GM12878 (cell line): ENCODE data around the gene DLG2. TPM values are rescaled to one million over a fixed set of nuclear protein-coding genes. Genes with fewer than 3 reads are reported as not detected.

Source experiments
- ATAC-seq: fragments of 200-7000 bp; cut with Tn5 transposase; 3 replicates; pipeline ENCODE4 v1.9.1; 2020; ENCODE audit warnings: mild to moderate bottlenecking, moderate library complexity
- BruUV-seq: library from RNA; stranded (reverse); fragments of 400-500 nt; replicated peaks from 2 replicates; lab custom pipeline; 2021; lab: Mats Ljungman, UMichigan
- CTCF ChIA-PET: fragments of 300-600 bp; sonication (Branson Sonifier 250); formaldehyde crosslinking; extraction: SDS; loops from one replicate; lab custom pipeline; 2021; ENCODE audit warnings: inconsistent platforms; lab: Yijun Ruan, JAX
- POLR2A ChIA-PET: fragments of 350-600 bp; formaldehyde crosslinking; extraction: SDS; loops from one replicate; lab custom pipeline; 2021; ENCODE audit warnings: inconsistent platforms; lab: Charles Lee
- RAD21 ChIA-PET: fragments of 300-600 bp; sonication (Branson Sonifier 250); formaldehyde crosslinking; loops from one replicate; lab custom pipeline; 2023; ENCODE audit warnings: antibody characterized with exemption; ENCODE audit not compliant: unreplicated experiment; lab: Charles Lee
- SMC1A ChIA-PET: fragments of 300-600 bp; sonication (Branson Sonifier 250); formaldehyde crosslinking; loops from one replicate; lab custom pipeline; 2023; ENCODE audit not compliant: unreplicated experiment, uncharacterized antibody; lab: Charles Lee
- DNase-seq: peaks from one replicate; pipeline ENCODE4 v3.0.0-alpha.2; 2011; ENCODE audit warnings: low read depth, low spot score
- FAIRE-seq: peaks from 3 replicates; lab custom pipeline; 2011; peaks lifted over from hg19 to GRCh38; lab: Jason Lieb, UNC
- H2AFZ ChIP-seq: 2 replicates; pipeline ENCODE4 v1.6.0; 2011; ENCODE audit warnings: low read depth, low read length, control low read depth; ENCODE audit not compliant: control insufficient read depth
- H3K27ac ChIP-seq: 2 replicates; pipeline ENCODE4 v1.5.1; 2011; ENCODE audit warnings: control low read depth; ENCODE audit not compliant: control insufficient read depth, insufficient read depth
- H3K27me3 ChIP-seq, 2 experiments: replicated peaks in 1 of 2; 2 replicates each; pipeline versions ENCODE4 v1.6.0 to v1.6.1; 2011; ENCODE audit warnings: low read length in 1 of 2; ENCODE audit not compliant: control insufficient read depth in 2 of 2, insufficient read depth in 2 of 2
- H3K36me3 ChIP-seq, 2 experiments: 2 replicates each; pipeline ENCODE4 v1.5.1; 2011; ENCODE audit warnings: low read length in 1 of 2; ENCODE audit not compliant: control insufficient read depth in 2 of 2, insufficient read depth in 2 of 2
- H3K4me1 ChIP-seq: 2 replicates; pipeline ENCODE4 v1.6.1; 2011; ENCODE audit warnings: mild to moderate bottlenecking, low read length, moderate library complexity, mixed read lengths; ENCODE audit not compliant: control insufficient read depth, insufficient read depth
- H3K4me2 ChIP-seq: 2 replicates; pipeline ENCODE4 v1.6.0; 2011; ENCODE audit warnings: control low read depth; ENCODE audit not compliant: control insufficient read depth, insufficient read depth
- H3K4me3 ChIP-seq: fragments of 200-600 bp; sonication (generic); 2 replicates; pipeline ENCODE4 v1.5.1; 2016
- H3K79me2 ChIP-seq: 2 replicates; pipeline ENCODE4 v1.6.0; 2011; ENCODE audit warnings: low read length; ENCODE audit not compliant: control insufficient read depth, insufficient read depth
- H3K9ac ChIP-seq: 2 replicates; pipeline ENCODE4 v1.8.0; 2011; ENCODE audit warnings: low read length, control low read depth, mixed read lengths; ENCODE audit not compliant: control insufficient read depth, insufficient read depth
- H3K9me3 ChIP-seq: replicated peaks from 3 replicates; pipeline ENCODE4 v1.5.1; 2011; ENCODE audit warnings: mild to moderate bottlenecking, low read length; ENCODE audit not compliant: control insufficient read depth, insufficient read depth
- H4K20me1 ChIP-seq: 2 replicates; pipeline ENCODE4 v1.6.0; 2011; ENCODE audit not compliant: control insufficient read depth, insufficient read depth
- EGR1 ChIP-seq, 2 experiments: IDR thresholded peaks; 1 replicate in 1 of 2; 2 replicates in 1 of 2; pipeline ENCODE4 v1.6.1; 2011 to 2012; ENCODE audit warnings: low read depth in 2 of 2, low read length in 2 of 2, borderline replicate concordance in 1 of 2, mild to moderate bottlenecking in 1 of 2, moderate library complexity in 1 of 2
- KAT2A ChIP-seq: conservative IDR thresholded peaks from 2 replicates; pipeline ENCODE4 v1.6.1; 2011; ENCODE audit warnings: low read depth, low read length; ENCODE audit not compliant: control insufficient read depth
- PBX3 ChIP-seq: IDR thresholded peaks from 2 replicates; pipeline ENCODE4 v1.6.1; 2011; ENCODE audit warnings: mild to moderate bottlenecking, low read depth, low read length, moderate library complexity; ENCODE audit not compliant: insufficient replicate concordance
- TCF3 ChIP-seq: IDR thresholded peaks from 2 replicates; pipeline ENCODE4 v1.6.1; 2012; ENCODE audit warnings: low read depth, mild to moderate bottlenecking, low read length, borderline replicate concordance; ENCODE audit not compliant: insufficient read depth
- in situ Hi-C: fragments of 300-500 bp; cut with MboI; formaldehyde crosslinking; loops from 9 replicates; pipeline ENCODE4 v1.14.3; 2018; ENCODE audit warnings: mixed read lengths
- intact Hi-C: fragments of 100-400 bp; cut with micrococcal nuclease; formaldehyde crosslinking; loops from one replicate; pipeline ENCODE4 v1.14.2; 2022; ENCODE audit not compliant: unreplicated experiment
- polyA plus RNA-seq, 11 experiments: library from polyadenylated mRNA; depleted of rRNA in 4 of 11; unstranded in 6 of 11; stranded (reverse) in 5 of 11; fragments of >200 nt; fragmentation: Nextera tagmentation in 4 of 11; fragmentation: Illumina TruSeq in 1 of 11; extraction: Ambion mirVana in 4 of 11; extraction: Trizol in 1 of 11; gene quantifications; 1 replicate in 1 of 11; 2 replicates in 10 of 11; pipeline versions ENCODE4 v1.2.1 to v1.2.3, GENCODE V29; 2011 to 2016; ENCODE audit warnings: inconsistent platforms in 2 of 11, missing spikeins in 2 of 11, low read depth in 1 of 11
- total RNA-seq, 4 experiments: library from RNA; depleted of rRNA in 3 of 4; stranded (reverse); fragments of >200 nt in 3 of 4; fragmentation: Illumina TruSeq in 1 of 4; extraction: Trizol in 1 of 4; gene quantifications; 2 replicates each; pipeline versions ENCODE4 v1.2.1 to v1.2.3, GENCODE V29; 2013 to 2021
- TF ChIP-seq, protein P1 (sequence below): fragments of 450-650 bp; IDR thresholded peaks from 2 replicates; pipeline ENCODE4 v1.6.1; 2017; ENCODE audit warnings: mild to moderate bottlenecking, low read depth, inconsistent platforms; ENCODE audit not compliant: poor library complexity, severe bottlenecking

The DLG2 gene
- total and polyA plus RNA-seq, 10 of the 15 experiments (the other 5 are each of a cell fraction or from before 2014, with no cell fraction given): 0.09 to 0.98 (median 0.35) TPM

GRCh38 chr11:84173078-84173477 lies 1454.1 kb downstream of the DLG2 start:
- Histone ChIP-seq H3K79me2 (no peaks in the 10 kb centered on the region), H3K9ac (no peak overlapping the region), H3K4me2 (no peak overlapping the region), H2AFZ (no peak overlapping the region), H3K36me3 (no peaks in the 10 kb centered on the region), H3K27ac (no peak overlapping the region), H3K4me3 (no peak overlapping the region), H4K20me1 (no peaks in the 10 kb centered on the region), H3K9me3 (no peaks in the 10 kb centered on the region), H3K27me3 (no peaks in the 10 kb centered on the region), H3K4me1 (no peaks in the 10 kb centered on the region)
- no peak for FAIRE-seq
- ChIA-PET SMC1A (no interaction called here), RAD21 (no interaction called here), POLR2A (no interaction called here), CTCF (interaction anchor here (1.6 kb wide), 1 partner anchor 60 kb away, joined by 5 read pairs; no protein-coding TSS in a partner anchor)
- BruUV-seq: no TSS peak
- TF ChIP-seq TCF3: no peak
- no peak for TF ChIP-seq PBX3
- no peak for TF ChIP-seq EGR1 (IDR thresholded peaks at IDR 0.05; ENCODE audit: borderline replicate concordance in 1 of 2, low read depth in 2 of 2, low read length in 2 of 2)
- no peak for TF ChIP-seq KAT2A
- TF ChIP-seq, protein P1, sequence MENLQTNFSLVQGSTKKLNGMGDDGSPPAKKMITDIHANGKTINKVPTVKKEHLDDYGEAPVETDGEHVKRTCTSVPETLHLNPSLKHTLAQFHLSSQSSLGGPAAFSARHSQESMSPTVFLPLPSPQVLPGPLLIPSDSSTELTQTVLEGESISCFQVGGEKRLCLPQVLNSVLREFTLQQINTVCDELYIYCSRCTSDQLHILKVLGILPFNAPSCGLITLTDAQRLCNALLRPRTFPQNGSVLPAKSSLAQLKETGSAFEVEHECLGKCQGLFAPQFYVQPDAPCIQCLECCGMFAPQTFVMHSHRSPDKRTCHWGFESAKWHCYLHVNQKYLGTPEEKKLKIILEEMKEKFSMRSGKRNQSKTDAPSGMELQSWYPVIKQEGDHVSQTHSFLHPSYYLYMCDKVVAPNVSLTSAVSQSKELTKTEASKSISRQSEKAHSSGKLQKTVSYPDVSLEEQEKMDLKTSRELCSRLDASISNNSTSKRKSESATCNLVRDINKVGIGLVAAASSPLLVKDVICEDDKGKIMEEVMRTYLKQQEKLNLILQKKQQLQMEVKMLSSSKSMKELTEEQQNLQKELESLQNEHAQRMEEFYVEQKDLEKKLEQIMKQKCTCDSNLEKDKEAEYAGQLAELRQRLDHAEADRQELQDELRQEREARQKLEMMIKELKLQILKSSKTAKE: no peak
- intact Hi-C loops: no loop called here
- no peak for DNase-seq
- ATAC-seq: no peak
- in situ Hi-C loops: no loop called here
